GM19452 (cell line): ENCODE results near the gene CELA3A.
A peak's percentile ranks its signal among the peaks of the same experiment; 100 is the strongest.

ENCODE experiments used
- ATAC-seq: cut with Tn5 transposase; IDR thresholded peaks from one replicate; pipeline ENCODE4 v1.9.1; 2021; ENCODE audit not compliant: unreplicated experiment

The CELA3A gene

DNA sequence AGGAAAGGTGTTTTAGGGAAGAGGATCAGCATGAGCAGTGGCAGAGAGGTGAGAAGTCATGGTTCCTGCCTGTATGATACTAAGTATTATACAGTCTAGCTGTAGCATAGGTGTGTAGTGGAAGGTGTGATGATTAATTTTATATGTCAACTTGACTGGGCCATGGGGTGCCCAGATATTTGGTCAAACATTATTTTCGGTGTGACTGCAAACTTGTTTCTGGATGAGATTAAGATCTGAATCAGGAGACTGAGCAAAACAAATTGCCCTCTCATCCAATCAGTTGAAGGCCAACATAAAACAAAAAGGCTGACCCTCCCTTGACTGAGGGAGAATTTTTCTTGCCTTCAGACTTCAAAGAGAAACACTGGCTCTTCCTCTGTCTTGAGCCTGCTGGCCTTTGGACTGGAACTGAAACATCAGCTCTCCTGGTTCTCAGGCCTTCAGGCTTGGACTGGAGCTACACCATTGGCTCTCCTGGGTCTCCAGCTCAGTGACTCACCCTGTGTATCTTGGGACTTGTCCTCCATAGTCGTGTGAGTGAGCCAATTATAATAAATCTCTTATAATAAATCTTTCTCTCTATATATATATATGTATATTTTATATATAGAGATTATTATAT lies 44.3 kb downstream of the CELA3A start:
- no peak for ATAC-seq

DNA sequence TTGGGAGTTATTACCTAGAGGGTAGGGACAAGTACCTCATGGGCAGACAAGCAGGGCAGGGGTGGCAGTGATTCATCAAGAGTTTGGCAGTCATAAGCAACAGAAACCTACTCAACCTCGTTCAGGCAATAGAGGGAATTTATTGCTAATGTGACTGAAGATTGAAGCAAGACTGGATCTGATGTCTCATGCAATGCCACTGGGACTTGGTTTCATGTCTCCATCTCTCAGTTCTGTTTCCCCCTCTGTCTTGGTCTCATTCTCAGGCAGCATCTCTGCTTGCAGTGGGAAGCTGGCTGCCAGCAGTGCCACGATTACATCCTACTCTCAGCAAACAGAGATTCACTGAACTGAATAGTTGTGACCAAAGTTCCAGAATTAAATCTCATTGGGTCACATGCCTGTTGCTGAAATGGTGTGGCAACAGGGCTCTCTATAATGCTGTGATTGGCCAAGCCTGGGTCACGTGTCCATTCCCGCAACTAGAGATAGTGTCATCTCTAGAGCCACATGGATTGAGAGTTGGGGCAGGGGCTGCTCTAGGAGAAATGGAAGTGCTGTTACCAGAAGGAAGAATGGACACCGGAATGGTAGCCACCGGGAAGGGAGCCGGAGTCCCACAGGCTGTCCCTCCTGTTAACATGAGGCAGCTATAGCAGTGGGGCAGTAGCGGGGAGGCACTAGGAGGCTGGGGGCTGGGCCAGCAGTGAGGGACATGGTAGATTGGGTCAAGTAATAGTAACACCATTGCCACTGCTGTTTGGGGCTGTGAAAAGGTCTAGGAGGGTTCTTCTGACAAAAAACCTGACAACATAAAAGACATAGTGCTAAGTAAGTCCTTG lies 47.1 kb downstream of the CELA3A start:
- ATAC-seq: no peak

- no peak for ATAC-seq
Measured at GRCh38 chr1:22050330-22050729, 48.9 kb downstream of the CELA3A start.

DNA sequence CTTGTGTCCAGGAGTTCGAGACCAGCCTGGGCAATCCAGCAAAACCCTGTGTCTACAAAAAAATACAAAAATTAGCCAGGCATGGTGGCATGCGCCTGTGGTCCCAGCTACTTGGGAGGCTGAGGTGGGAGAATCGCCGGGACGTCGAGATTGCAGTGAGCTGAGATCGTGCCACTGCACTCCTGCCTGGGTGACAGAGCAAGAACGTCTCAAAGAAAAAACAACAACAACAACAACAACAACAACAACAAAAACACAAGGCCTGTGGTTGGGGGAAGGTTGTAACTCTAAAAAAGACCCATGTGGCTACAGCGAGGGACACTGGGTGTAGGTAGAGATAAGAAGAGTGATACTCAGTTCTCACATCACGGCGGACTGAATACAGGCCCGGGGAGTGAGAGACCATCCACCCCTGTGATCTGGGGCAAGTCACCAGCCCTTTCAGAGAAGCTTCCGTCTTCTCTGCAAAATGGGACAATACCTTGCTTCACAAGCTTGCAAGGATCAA lies 50.2 kb downstream of the CELA3A start:
- no peak for ATAC-seq

GRCh38 chr1:22052115-22053016 lies 50.9 kb downstream of the CELA3A start, which contains the start of gene CDC42:
TSS of gene CDC42 (plus strand) at chr1:22052709. CDS start at chr1:22078479, 25,770 bp downstream.
- ATAC-seq: peak; percentile 85

DNA sequence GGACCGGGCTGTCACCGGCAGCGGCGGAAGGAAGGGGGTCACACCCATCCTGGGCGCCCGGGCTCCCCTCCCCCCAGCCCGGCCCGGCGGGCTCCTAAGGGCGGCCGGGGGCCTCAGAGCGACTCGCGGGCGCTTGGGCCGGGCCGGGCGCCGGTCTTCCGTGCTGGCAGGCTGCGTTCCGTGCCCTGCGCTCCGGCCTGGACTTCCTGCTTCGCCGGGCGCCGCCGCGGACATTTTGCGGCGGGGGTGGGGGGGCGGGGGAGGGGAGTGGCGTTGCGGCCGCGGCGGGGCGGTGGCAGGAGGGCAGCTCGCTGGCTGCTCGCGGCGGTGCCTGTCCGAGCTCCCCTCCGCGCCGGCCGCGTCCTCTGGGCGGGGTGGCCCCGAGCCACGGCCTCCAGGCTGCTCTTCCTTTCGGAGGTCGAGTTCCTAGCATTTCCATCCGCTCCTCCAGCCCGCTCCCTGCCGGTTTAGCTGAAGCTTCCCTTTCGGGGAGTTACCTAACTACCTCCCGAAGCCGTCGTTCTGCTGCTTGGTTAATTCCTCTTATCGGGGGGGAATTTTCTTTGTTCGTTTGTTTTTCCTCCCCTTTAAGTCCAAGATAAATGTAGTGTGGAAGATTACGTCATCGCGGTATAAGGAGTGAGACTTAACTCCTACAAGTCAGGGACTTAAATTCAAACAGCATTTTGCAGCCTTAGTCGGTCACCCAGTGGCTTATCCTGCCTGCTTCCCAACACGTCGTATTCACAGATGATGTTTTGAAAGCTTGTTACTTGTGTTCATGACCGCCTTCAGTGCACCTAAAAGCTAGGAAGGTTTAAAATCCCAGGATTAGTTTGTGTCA lies 51.8 kb downstream of the CELA3A start:
- ATAC-seq: peak; percentile 39

DNA sequence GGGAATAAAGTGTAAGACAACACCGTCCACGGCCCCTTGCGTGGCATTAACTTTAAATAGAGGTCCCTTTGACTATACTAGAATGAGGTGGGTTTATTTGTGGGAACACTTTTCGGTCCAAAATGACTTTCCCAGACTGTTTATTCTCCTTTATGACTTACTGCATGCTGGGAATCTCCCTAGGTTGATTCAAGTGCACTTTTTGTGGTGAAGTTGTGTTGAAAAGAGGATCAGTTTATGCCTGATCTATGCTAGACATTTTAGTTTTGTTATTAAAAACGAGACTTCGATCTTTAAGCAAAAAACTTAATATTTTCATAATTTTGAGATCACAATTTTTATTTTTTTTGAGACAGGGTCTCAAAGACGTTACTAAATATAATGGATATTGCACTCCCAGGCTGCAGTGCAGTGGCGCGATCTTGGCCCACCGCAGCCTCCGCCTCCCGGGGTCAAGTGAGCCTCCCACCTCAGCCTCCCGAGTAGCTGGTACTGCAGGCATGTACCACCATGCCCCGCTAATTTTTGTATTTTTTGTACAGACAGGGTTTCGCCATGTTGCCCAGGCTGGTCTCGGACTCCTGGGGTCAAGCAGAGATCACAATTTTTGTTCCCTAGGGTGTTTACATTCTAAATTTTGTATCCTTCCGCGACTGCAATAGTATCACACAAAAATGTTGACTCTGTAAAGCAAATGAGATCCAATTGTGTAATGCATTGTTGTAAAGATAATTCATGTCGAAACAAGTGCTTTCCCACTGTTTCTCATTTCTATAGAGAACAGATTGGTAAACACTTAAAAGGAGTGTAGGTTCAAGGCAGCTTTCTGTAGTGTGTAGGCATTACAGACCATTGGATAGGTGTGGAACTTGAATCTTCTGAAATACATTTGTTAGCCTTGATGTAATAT lies 52.7 kb downstream of the CELA3A start:
- no peak for ATAC-seq

- ATAC-seq: no peak
Measured at GRCh38 chr1:22055463-22055862, 54.0 kb downstream of the CELA3A start.

DNA sequence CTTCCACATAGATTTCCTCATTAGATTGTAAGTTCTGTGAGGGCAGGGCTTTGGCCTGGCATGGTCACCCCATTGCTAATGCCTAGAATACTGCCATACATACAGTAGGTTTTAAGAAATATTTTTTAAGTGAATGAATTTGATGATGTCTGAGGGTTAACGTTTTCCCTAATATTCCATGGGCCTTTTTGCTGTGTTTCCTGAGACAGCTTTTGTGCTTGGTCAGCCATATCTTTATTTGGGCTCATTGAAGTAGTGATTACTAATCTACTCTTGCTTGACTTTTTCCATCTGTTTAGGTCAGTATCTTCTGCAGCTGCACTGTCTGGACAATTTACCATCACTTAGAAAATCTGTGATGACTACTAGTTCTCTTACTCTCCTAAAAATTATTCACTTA lies 54.6 kb downstream of the CELA3A start:
- ATAC-seq: no peak

GRCh38 chr1:22056936-22057335 lies 55.5 kb downstream of the CELA3A start:
- ATAC-seq: no peak

GRCh38 chr1:22057861-22058260 lies 56.4 kb downstream of the CELA3A start:
- ATAC-seq: no peak
